ENCODE results near the gene PASK. TPM values are rescaled to one million over a fixed set of nuclear protein-coding genes. Genes with fewer than 3 reads are reported as not detected.

PASK gene
- total RNA-seq, 1 experiment from 2014 or later: 9.0 TPM

DNA sequence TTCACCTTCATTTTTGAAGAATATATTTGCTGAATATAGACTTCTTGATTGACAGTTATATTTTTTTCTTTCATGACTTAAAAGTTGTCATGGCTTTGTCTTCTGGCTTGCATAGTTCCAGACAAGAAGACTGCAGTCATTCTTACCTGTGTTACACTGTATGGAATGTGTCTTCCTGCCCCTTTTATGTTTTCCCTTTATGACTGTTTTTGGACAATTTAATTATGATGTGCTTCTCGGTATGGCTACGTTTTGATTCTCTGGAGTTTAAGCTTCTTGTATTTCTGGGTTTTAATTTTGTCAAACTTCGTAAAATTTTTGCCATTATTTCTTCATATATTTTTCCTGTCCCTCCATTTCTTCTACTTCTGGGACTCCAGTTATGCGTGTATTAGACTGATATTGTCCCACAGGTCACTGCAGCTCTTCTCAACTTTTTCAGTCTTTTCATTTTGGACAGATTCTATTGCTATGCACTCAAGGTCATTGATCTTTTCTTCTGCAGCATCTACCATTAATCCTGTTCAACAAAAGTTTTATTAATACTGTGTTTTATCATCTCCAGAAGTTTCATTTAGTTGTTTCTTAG lies 64.3 kb downstream of the PASK start:
- TSS peak; percentile 9 for BruUV-seq (replicated peaks)
- Mint-ChIP-seq H3K4me1 (ENCODE audit: insufficient read depth, unreplicated experiment) (no peaks in the 10 kb centered on the region), H3K27me3 (ENCODE audit: insufficient read depth, unreplicated experiment) (no peaks in the 10 kb centered on the region), H3K36me3 (ENCODE audit: insufficient read depth, unreplicated experiment) (peaks cover 56% of the 10 kb centered on the region), H3K4me3 (ENCODE audit: unreplicated experiment) (no peak overlapping the region), H3K9me3 (ENCODE audit: unreplicated experiment) (no peaks in the 10 kb centered on the region), H3K27ac (ENCODE audit: low read depth, unreplicated experiment) (no peak overlapping the region)
- POLR2A ChIA-PET: interaction anchor here (0.7 to 1.0 kb wide), 4 partner anchors 11 to 1232 kb away, joined by 3 to 5 read pairs (median 3); no protein-coding TSS in a partner anchor
- CTCF ChIA-PET: interaction anchor here (0.5 to 0.9 kb wide), 2 partner anchors 17 to 132 kb away, joined by 3 read pairs; partner anchors contain the start of gene MTERF4
- DNase-seq (ENCODE audit: unreplicated experiment): no peak
- TF ChIP-seq, protein P1, sequence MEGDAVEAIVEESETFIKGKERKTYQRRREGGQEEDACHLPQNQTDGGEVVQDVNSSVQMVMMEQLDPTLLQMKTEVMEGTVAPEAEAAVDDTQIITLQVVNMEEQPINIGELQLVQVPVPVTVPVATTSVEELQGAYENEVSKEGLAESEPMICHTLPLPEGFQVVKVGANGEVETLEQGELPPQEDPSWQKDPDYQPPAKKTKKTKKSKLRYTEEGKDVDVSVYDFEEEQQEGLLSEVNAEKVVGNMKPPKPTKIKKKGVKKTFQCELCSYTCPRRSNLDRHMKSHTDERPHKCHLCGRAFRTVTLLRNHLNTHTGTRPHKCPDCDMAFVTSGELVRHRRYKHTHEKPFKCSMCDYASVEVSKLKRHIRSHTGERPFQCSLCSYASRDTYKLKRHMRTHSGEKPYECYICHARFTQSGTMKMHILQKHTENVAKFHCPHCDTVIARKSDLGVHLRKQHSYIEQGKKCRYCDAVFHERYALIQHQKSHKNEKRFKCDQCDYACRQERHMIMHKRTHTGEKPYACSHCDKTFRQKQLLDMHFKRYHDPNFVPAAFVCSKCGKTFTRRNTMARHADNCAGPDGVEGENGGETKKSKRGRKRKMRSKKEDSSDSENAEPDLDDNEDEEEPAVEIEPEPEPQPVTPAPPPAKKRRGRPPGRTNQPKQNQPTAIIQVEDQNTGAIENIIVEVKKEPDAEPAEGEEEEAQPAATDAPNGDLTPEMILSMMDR (IDR thresholded peaks at IDR 0.05; ENCODE audit: unreplicated experiment): no peak
- intact Hi-C loops (cut with micrococcal nuclease): no loop called here

DNA sequence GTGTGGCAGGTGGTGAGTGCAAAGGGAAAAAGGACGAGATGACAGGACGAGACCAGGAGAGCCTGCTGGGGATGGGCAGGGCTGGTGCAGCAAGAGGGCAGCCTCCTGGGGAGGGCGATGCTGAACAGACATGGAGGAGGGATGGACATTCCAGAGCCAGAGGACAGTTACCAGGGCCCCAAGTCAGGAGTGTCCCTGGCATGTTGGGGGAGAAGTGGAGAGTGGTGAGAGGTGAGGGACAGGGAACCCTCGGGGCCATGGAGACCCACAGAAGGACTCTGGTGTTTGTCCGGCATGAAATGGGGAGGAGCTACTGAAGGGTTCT lies 66.2 kb downstream of the PASK start:
- H3K27ac Mint-ChIP-seq (ENCODE audit: low read depth, unreplicated experiment): no peak overlapping the region
- no peaks in the 10 kb centered on the region for H3K27me3 Mint-ChIP-seq (ENCODE audit: insufficient read depth, unreplicated experiment)
- TF ChIP-seq, protein P1 (IDR thresholded peaks at IDR 0.05; ENCODE audit: unreplicated experiment): no peak
- no peaks in the 10 kb centered on the region for H3K4me1 Mint-ChIP-seq (ENCODE audit: insufficient read depth, unreplicated experiment)
- peaks cover 47% of the 10 kb centered on the region for H3K36me3 Mint-ChIP-seq (ENCODE audit: insufficient read depth, unreplicated experiment)
- no peak overlapping the region for H3K4me3 Mint-ChIP-seq (ENCODE audit: unreplicated experiment)
- CTCF ChIA-PET: interaction anchor here (0.6 kb wide), 1 partner anchor 130 kb away, joined by 3 read pairs; no protein-coding TSS in a partner anchor
- intact Hi-C loops (cut with micrococcal nuclease): no loop called here
- POLR2A ChIA-PET: no interaction called here
- BruUV-seq (replicated peaks): no TSS peak
- no peaks in the 10 kb centered on the region for H3K9me3 Mint-ChIP-seq (ENCODE audit: unreplicated experiment)
- no peak for DNase-seq (ENCODE audit: unreplicated experiment)

DNA sequence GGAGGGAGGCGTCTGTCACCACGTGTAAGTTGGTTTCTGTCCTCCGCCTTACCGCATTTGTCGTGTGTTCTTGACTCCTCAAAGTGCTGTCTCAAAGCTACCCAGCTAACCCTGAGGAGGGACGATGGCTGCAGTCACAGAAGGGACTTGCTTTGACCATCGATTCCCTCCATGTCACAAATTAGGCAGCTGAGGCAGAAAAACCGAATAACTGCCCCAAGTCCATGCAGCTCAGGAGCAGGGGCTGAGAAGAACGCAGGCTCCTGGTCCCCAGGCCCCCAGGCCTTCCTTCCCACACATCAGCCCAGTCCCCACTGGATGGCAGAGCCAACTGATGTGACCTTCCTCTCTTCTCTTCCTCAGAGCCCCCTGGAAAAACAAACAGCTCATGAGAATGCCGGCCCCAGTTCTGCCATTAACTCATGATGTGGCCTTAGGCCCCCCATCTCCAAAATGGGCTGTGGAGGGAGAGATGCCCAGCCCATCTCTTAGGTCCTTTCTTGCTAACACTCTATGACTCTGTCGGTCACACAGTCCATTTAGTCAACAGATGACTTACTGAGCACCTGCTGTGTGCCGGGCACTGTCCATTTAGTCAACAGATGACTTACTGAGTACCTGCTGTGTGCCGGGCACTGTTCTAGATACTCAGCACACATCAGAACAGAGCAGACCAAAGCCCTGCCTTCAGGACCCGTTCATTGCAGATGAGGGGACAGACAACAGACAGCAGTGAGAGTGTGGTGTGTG lies 66.8 kb downstream of the PASK start:
- POLR2A ChIA-PET: no interaction called here
- Mint-ChIP-seq H3K27me3 (ENCODE audit: insufficient read depth, unreplicated experiment) (no peaks in the 10 kb centered on the region), H3K36me3 (ENCODE audit: insufficient read depth, unreplicated experiment) (peaks cover 43% of the 10 kb centered on the region), H3K9me3 (ENCODE audit: unreplicated experiment) (no peaks in the 10 kb centered on the region), H3K4me1 (ENCODE audit: insufficient read depth, unreplicated experiment) (no peaks in the 10 kb centered on the region), H3K4me3 (ENCODE audit: unreplicated experiment) (no peak overlapping the region), H3K27ac (ENCODE audit: low read depth, unreplicated experiment) (no peak overlapping the region)
- CTCF ChIA-PET: interaction anchor here (0.6 to 0.7 kb wide), 2 partner anchors 9 to 130 kb away, joined by 3 read pairs; no protein-coding TSS in a partner anchor
- no peak for DNase-seq (ENCODE audit: unreplicated experiment)
- no TSS peak for BruUV-seq (replicated peaks)
- TF ChIP-seq, protein P1 (IDR thresholded peaks at IDR 0.05; ENCODE audit: unreplicated experiment): no peak
- intact Hi-C loops (cut with micrococcal nuclease): no loop called here

DNA sequence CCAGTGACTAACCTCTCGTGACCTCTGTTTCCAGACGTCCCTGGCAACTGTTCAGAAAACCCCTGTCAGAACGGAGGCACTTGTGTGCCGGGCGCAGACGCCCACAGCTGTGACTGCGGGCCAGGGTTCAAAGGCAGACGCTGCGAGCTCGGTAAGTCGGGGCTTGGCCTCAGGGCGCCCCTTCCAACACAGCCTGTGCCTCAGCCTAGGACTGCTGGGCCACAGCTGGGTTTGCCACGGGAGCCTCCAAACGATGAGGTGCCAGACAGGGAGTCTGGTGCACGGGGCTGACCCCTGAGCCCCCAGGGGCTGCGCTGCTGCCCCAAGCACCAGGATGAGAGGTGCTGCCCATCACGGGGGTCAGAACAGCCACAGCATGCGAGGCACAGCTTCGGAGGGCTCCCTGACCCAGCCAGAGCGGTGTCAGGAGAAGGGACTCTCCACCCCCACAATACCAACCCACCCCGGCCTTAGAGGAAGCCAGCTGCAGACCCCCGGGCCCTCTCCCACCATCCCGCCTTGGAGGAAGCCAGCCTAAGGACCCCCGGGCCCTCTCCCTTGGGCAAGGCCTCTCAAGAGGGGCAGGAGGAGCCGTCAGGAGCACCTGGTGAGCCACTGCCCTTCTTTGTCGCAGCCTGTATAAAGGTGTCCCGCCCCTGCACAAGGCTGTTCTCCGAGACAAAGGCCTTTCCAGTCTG lies 67.5 kb downstream of the PASK start:
- H3K36me3 Mint-ChIP-seq (ENCODE audit: insufficient read depth, unreplicated experiment): peaks cover 42% of the 10 kb centered on the region
- no peaks in the 10 kb centered on the region for H3K4me1 Mint-ChIP-seq (ENCODE audit: insufficient read depth, unreplicated experiment)
- DNase-seq (ENCODE audit: unreplicated experiment): no peak
- no peaks in the 10 kb centered on the region for H3K27me3 Mint-ChIP-seq (ENCODE audit: insufficient read depth, unreplicated experiment)
- TF ChIP-seq, protein P1 (IDR thresholded peaks at IDR 0.05; ENCODE audit: unreplicated experiment): no peak
- intact Hi-C loops (cut with micrococcal nuclease): no loop called here
- H3K27ac Mint-ChIP-seq (ENCODE audit: low read depth, unreplicated experiment): no peak overlapping the region
- no peaks in the 10 kb centered on the region for H3K9me3 Mint-ChIP-seq (ENCODE audit: unreplicated experiment)
- H3K4me3 Mint-ChIP-seq (ENCODE audit: unreplicated experiment): no peak overlapping the region
- CTCF ChIA-PET: interaction anchor here (0.6 to 0.7 kb wide), 3 partner anchors 10 to 423 kb away, joined by 3 to 4 read pairs (median 3); partner anchors contain the start of gene PASK
- BruUV-seq (replicated peaks): no TSS peak
- POLR2A ChIA-PET: no interaction called here
